ENCODE measurements around the gene NCK2. TPM values are rescaled to one million over a fixed set of nuclear protein-coding genes. Genes with fewer than 3 reads are reported as not detected.

NCK2 gene
- total RNA-seq, 2 experiments from 2014 or later, result 51.6 to 54.1 TPM

DNA sequence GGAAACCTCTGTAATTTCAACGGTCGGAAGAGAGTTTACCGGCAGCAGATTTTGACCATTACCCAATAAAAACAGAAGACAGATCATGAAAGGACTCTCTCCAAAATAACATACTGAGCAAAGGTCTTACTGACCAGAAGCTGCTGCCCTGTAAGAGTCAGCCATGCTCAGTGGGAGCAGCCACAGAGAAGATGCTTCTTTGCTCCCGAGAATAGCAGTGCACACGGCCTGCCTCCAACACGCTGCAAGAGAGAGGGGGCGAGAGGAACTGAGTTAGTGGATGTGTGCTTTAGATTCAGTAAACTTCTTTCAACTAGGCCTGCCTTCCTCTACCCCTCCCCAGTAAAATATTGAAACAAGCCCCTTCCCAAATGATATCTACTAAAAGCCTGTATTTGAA, 103.7 kb downstream of the NCK2 start:
- ATAC-seq, result no peak
- no peaks in the 10 kb centered on the region for H3K9me3 Mint-ChIP-seq (ENCODE audit: low read depth)

DNA sequence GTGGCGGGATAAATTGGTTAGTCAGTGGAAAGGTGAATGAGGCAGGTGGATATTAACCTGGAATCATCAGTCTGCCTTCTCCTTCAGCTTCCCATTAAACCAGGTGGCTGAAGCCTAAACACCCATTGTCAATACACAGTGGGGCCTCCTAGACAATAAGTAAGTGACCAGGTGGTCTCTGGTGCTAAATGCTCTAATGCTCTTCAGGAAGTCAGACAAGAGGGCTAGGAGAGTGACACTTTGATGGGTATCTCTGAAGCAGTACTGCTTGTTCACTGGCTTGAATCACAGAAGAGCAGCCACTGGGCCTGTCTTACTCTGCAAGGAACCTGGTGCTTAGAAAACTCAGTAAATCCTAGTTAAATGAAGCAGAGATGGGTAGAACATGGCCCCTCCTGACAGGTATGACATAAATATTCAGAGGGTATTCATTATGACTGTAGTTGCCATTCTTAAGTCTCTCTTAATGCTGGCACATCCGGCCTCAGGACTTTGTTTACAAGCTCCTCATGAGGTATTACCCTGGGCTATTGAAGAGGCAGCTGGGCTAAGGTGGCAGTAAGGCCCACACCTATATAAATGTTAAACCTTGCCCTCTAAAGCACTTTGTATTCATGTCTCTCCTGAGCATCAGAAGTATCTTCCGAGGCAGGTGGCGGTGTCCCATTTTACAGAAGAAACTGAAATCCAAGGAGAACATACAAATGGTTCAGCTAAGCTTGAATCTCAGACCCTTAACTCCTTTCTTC, 104.9 kb downstream of the NCK2 start:
- peaks cover 14% of the 10 kb centered on the region for H3K36me3 Mint-ChIP-seq

More for the DNA sequence above, 103.7 kb downstream of the NCK2 start:
- H3K4me3 Mint-ChIP-seq, result no peak overlapping the region
- no peaks in the 10 kb centered on the region for H3K27me3 Mint-ChIP-seq
- peaks cover 14% of the 10 kb centered on the region for H3K36me3 Mint-ChIP-seq
- no peak overlapping the region for H3K27ac Mint-ChIP-seq
- CTCF ChIA-PET, result interaction anchor here (1.3 kb wide), 1 partner anchor 17 kb away, joined by 4 read pairs; no protein-coding TSS in a partner anchor
- DNase-seq, result peak; percentile 1
- peaks cover 16% of the 10 kb centered on the region for H3K4me1 Mint-ChIP-seq

DNA sequence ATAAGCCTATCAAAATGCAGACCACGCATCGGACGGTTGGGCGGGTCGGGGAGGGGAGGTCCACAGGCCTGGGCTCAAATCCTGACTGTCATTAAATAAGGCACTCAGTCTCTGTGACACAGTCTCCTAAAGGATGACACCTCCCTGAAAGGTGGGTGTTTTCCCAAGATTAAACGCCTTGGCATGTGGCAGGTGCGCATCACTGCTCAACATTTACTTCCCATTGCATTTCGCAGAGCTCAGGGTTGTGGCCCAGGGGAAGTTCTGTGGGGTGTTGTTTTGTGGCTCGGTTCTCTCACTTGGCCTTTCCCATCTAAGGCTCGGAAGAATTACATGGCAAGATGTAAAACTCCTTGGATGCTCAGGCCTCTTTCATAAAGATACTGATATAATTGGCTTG, 107.4 kb downstream of the NCK2 start:
- Mint-ChIP-seq H3K4me1 (peaks cover 27% of the 10 kb centered on the region), H3K27me3 (no peaks in the 10 kb centered on the region), H3K9me3 (ENCODE audit: low read depth) (peaks cover 3% of the 10 kb centered on the region), H3K27ac (no peak overlapping the region), H3K36me3 (peaks cover 24% of the 10 kb centered on the region), H3K4me3 (no peak overlapping the region)
- no peak for DNase-seq
- CTCF ChIA-PET, result no interaction called here
- ATAC-seq, result no peak

More for the DNA sequence above, 104.9 kb downstream of the NCK2 start:
- Mint-ChIP-seq H3K4me1 (peaks cover 14% of the 10 kb centered on the region), H3K27me3 (no peaks in the 10 kb centered on the region), H3K4me3 (no peak overlapping the region), H3K27ac (no peak overlapping the region), H3K9me3 (ENCODE audit: low read depth) (no peaks in the 10 kb centered on the region)
- ATAC-seq (peak; percentile 12), DNase-seq (peak; percentile 27)
- CTCF ChIA-PET, result interaction anchor here (1.2 to 1.4 kb wide), 2 partner anchors 9 to 60 kb away, joined by 3 to 4 read pairs; no protein-coding TSS in a partner anchor

DNA sequence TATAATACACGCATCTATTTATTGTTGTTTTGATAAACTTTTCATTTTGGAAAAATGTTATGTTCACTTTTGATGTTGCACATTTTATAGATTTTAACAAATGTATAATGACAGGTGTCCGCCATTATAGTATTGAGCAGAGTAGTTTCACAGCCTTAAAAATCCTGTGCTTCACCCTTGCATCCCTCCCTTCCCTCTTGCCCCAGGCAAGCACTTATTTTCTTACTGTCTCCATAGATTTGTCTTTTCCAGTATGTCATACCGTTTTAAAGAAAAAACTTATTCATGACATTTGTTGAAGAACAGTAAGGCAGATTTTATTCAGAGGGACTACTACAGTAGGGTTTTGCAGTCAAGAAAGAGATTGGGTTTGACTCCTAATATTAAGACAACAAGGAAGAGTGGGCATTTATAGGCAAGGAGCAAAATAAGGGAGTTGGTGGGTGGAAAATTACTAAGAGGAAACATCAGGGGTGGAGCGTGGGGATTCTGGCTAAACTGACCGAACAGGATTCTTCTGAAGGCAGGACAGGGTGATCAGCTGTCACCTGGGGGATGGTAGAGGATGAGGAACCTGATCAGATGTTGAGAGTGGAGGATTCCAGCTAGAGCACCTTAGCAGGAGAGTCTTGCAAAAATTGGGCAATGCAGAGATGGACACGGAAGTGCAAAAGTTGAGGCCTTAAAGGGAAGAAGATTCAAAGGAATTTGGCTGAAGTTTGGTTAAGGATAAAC, 108.8 kb downstream of the NCK2 start:
- peaks cover 25% of the 10 kb centered on the region for H3K36me3 Mint-ChIP-seq
- H3K4me3 Mint-ChIP-seq, result no peak overlapping the region

DNA sequence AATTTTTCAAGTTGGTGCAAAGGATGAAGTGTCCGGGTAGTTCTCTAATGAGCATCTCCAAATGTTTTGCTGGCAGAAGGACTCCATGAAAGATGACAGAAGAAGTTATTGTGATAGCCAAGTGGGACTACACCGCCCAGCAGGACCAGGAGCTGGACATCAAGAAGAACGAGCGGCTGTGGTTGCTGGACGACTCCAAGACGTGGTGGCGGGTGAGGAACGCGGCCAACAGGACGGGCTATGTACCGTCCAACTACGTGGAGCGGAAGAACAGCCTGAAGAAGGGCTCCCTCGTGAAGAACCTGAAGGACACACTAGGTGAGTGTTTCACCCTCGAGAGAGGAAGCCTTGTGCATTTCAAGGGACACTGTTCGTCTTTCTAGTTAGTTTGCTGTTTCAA, 110.3 kb downstream of the NCK2 start:
- Mint-ChIP-seq H3K27ac (peak overlapping the region; percentile 30), H3K4me1 (peaks cover 53% of the 10 kb centered on the region), H3K36me3 (peaks cover 25% of the 10 kb centered on the region), H3K4me3 (no peak overlapping the region), H3K27me3 (no peaks in the 10 kb centered on the region), H3K9me3 (ENCODE audit: low read depth) (peaks cover 3% of the 10 kb centered on the region)
- no peak for ATAC-seq
- no peak for DNase-seq
- CTCF ChIA-PET, result interaction anchor here (1.0 to 4.0 kb wide), 2 partner anchors 18 to 57 kb away, joined by 3 to 26 read pairs; no protein-coding TSS in a partner anchor

More for the DNA sequence above, 108.8 kb downstream of the NCK2 start:
- ATAC-seq (no peak), DNase-seq (no peak)
- CTCF ChIA-PET, result no interaction called here
- Mint-ChIP-seq H3K9me3 (ENCODE audit: low read depth) (peaks cover 3% of the 10 kb centered on the region), H3K27me3 (no peaks in the 10 kb centered on the region), H3K4me1 (peaks cover 41% of the 10 kb centered on the region), H3K27ac (no peak overlapping the region)

DNA sequence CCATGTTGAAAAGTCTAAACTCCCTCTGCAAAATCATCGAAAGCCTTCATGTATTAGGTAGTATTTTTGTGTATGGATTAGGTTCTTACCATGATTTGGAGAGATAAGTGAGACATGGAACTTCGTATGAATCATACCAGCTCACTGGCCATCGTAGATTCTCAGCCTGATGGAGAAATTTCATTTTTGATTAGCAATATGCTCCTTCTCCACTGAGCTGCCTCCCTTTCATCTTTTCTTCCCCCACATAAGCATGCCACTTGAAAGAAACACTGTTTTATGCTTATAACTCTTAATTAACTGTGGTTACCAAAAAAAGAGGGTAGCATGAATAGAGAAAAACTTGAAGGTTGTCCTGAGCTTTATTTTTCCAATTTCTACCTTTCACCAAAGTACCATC, 111.9 kb downstream of the NCK2 start:
- Mint-ChIP-seq H3K9me3 (ENCODE audit: low read depth) (peaks cover 3% of the 10 kb centered on the region), H3K4me3 (peak overlapping the region; percentile 67), H3K36me3 (peaks cover 27% of the 10 kb centered on the region), H3K27me3 (no peaks in the 10 kb centered on the region), H3K27ac (peak overlapping the region; percentile 88), H3K4me1 (peaks cover 69% of the 10 kb centered on the region)
- peak; percentile 10 for ATAC-seq
- CTCF ChIA-PET, result interaction anchor here (0.6 to 4.9 kb wide), 11 partner anchors 10 to 237 kb away, joined by 3 to 26 read pairs (median 4); no protein-coding TSS in a partner anchor
- DNase-seq, result peak; percentile 12

DNA sequence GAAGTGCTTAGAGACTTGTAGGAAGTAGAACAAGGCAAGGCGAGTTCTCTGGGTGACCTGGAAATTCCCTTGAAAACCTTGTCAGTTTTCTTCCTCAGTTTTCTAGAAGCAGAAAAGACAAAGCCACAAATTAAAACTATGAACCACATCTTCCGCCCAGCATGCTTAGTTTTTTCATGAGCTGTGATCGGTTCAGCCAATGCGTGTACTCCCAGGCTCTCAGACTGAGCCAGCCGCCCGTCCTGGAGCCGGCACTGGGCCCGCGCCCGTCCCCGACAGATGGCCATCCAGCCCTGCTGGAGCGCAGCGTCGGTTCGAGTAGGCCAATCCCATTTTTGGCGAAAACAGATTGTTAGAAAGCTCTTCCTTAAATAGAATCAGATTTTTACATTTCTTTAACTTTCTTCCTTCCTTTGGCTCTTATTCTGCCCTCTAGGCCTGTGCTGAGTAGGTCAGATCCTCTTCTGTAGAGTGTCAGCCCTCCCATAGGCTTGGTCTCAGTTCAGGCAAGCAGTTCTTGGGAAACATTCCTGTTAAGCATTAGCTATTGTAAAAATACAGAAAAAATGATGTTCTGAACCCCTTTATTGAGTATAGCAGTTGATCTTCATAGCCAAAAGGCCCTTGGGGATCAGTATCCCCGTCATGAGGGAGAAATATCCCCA, 112.5 kb downstream of the NCK2 start:
- H3K9me3 Mint-ChIP-seq (ENCODE audit: low read depth), result peaks cover 3% of the 10 kb centered on the region
- H3K36me3 Mint-ChIP-seq, result peaks cover 28% of the 10 kb centered on the region
- peak overlapping the region; percentile 67 for H3K4me3 Mint-ChIP-seq
- H3K27ac Mint-ChIP-seq, result peak overlapping the region; percentile 88
- no peaks in the 10 kb centered on the region for H3K27me3 Mint-ChIP-seq
- peaks cover 75% of the 10 kb centered on the region for H3K4me1 Mint-ChIP-seq
- ATAC-seq, result peak; percentile 69
- peak; percentile 66 for DNase-seq
- CTCF ChIA-PET, result interaction anchor here (0.6 to 4.9 kb wide), 12 partner anchors 11 to 240 kb away, joined by 3 to 26 read pairs (median 4); no protein-coding TSS in a partner anchor

DNA sequence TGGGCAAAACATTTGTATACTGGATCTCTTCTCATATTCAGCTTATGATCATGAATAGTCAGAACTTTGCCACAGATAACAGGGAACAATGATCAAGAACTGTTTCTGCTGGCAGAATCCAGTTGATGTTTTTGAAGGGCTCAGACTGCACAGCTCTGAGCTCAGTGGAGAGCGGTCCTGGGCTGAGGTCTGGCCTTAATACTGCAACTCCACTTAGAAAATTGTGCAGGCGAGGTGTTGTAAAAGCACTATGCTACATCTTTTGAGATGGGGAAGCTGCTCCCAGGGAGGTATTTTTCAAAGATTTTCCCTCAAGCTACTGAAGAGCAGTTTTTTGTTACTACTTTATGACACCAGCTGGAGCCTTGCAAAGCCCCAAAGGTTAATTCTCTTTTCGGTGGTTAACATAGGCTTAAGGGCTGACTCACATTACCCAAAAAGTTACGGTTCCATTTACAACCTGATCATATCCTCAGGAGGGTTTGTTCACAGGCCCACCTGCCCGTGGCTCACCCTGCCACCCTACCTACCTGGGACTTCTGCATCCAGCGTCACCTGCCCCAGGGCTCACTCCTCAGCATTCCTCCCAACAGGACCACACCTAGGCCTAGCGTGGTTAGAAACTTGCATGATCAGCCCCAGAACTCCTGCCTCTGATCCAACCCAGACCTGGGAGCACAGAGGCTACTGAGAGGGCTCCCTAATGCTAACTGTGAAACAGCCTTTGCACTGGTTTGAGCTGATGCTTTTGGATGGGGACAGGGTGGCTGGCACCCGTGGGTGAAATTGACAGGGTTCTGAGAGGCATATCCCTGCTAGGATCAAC, 114.4 kb downstream of the NCK2 start:
- Mint-ChIP-seq H3K4me1 (peaks cover 86% of the 10 kb centered on the region), H3K9me3 (ENCODE audit: low read depth) (peaks cover 3% of the 10 kb centered on the region), H3K27me3 (no peaks in the 10 kb centered on the region), H3K4me3 (peak overlapping the region; percentile 26), H3K36me3 (peaks cover 31% of the 10 kb centered on the region), H3K27ac (peak overlapping the region; percentile 88)
- CTCF ChIA-PET, result interaction anchor here (1.0 to 4.9 kb wide), 5 partner anchors 9 to 226 kb away, joined by 3 to 26 read pairs (median 4); no protein-coding TSS in a partner anchor
- ATAC-seq (peak; percentile 62), DNase-seq (peak; percentile 42)

DNA sequence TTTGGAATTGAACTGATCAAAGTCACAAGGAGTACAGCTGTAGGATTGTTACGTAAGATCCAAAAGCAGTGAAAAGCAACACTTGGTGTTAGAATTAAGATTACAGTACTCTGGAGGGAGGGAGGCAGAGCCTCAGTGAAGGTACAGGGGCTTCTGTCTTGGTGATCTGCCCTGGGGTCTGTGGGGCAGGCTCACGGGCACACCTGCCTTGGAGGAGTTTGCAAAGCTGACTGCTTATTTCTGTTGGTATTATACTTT, 114.9 kb downstream of the NCK2 start:
- H3K4me3 Mint-ChIP-seq, result no peak overlapping the region
- CTCF ChIA-PET, result interaction anchor here (1.6 to 4.9 kb wide), 2 partner anchors 71 to 226 kb away, joined by 4 to 17 read pairs; no protein-coding TSS in a partner anchor

DNA sequence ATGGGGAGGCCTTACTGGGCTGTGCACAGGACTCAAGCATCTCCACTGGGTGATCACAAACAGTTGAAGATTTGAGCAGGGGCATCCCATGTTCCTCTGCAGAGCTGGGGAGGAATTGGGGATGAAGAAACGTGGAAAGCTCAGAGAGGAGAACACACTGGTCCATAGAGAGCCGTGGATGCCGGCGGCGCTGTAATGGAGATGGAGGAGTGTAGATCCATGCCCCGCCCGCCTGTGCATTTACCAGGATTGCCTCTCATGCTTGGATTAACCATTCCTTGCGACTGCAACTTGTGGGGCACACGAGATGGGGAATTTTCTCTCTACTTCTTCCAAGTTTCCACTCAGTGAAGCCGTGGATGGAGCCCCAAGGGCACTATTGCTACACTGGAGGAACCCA, 115.9 kb downstream of the NCK2 start:
- Mint-ChIP-seq H3K36me3 (peaks cover 23% of the 10 kb centered on the region), H3K4me1 (peaks cover 95% of the 10 kb centered on the region), H3K27ac (no peak overlapping the region), H3K4me3 (no peak overlapping the region), H3K27me3 (no peaks in the 10 kb centered on the region), H3K9me3 (ENCODE audit: low read depth) (no peaks in the 10 kb centered on the region)
- no peak for DNase-seq
- CTCF ChIA-PET, result interaction anchor here (1.1 to 4.9 kb wide), 2 partner anchors 25 to 72 kb away, joined by 5 to 17 read pairs; no protein-coding TSS in a partner anchor
- no peak for ATAC-seq

More for the DNA sequence above, 114.9 kb downstream of the NCK2 start:
- Mint-ChIP-seq H3K27me3 (no peaks in the 10 kb centered on the region), H3K9me3 (ENCODE audit: low read depth) (peaks cover 3% of the 10 kb centered on the region), H3K27ac (peak overlapping the region; percentile 88), H3K36me3 (peaks cover 31% of the 10 kb centered on the region), H3K4me1 (peaks cover 91% of the 10 kb centered on the region)
- DNase-seq (no peak), ATAC-seq (no peak)

DNA sequence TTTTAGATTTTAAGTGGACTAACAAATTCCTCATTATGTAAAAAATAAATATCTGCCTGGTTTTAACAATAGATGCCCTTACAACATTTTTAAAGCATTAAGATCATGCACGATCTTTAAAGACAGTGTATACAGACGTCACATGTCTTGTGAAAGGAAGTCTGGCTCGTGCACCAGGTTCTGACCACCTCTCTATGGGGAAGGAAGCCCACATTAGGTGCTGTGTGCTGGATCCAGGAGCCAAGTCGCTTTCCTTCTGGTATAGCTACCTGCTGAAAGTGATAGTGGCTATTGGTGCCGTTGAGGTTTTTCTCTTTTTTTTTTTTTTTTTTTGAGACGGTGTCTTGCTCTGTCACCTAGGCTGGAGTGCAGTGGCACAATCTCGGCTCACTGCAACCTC, 116.5 kb downstream of the NCK2 start:
- H3K4me3 Mint-ChIP-seq, result no peak overlapping the region
- CTCF ChIA-PET, result interaction anchor here (1.1 kb wide), 1 partner anchor 24 kb away, joined by 5 read pairs; no protein-coding TSS in a partner anchor
- peaks cover 19% of the 10 kb centered on the region for H3K36me3 Mint-ChIP-seq
- H3K27me3 Mint-ChIP-seq, result no peaks in the 10 kb centered on the region
- ATAC-seq (no peak), DNase-seq (no peak)
- H3K4me1 Mint-ChIP-seq, result peaks cover 93% of the 10 kb centered on the region
- H3K9me3 Mint-ChIP-seq (ENCODE audit: low read depth), result no peaks in the 10 kb centered on the region
- peak overlapping the region; percentile 52 for H3K27ac Mint-ChIP-seq

DNA sequence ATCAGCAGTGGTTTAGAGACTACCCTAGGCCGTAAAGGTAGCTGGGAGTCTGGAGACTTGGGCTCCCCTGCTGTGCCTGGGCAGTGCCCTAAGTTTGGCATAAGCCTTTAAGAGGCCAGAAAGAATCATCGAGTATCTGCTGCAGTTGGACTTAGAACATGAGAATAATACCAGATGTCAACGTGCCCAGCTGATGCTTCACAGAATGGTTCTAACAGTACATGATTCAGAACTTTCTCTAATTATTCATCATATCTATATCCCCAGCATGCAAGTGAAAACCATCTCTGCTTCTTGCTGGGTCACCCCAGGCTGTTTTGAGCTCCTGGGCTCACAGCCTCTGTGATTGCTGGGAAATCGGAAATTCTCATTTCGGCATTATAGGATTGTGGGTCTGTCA, 118.1 kb downstream of the NCK2 start:
- no peak for ATAC-seq
- Mint-ChIP-seq H3K4me3 (no peak overlapping the region), H3K27ac (no peak overlapping the region)

More for the DNA sequence above, 118.1 kb downstream of the NCK2 start:
- DNase-seq, result no peak
- CTCF ChIA-PET, result interaction anchor here (1.2 to 1.6 kb wide), 3 partner anchors 12 to 66 kb away, joined by 3 to 4 read pairs (median 3); no protein-coding TSS in a partner anchor
- Mint-ChIP-seq H3K27me3 (no peaks in the 10 kb centered on the region), H3K36me3 (peaks cover 10% of the 10 kb centered on the region), H3K4me1 (peaks cover 80% of the 10 kb centered on the region), H3K9me3 (ENCODE audit: low read depth) (no peaks in the 10 kb centered on the region)
